Measurements from ENCODE around the gene KAT2B. TPM values are rescaled to one million over a fixed set of nuclear protein-coding genes. Genes with fewer than 3 reads are reported as not detected.

KAT2B gene
- total and polyA plus RNA-seq, 2 donors (not counting 1 experiment from before 2014, with no cell fraction given) = 21.7 to 57.5 TPM

GRCh38 chr3:20083953-20084352 is 43.7 kb downstream of the KAT2B start:
- Histone ChIP-seq H3K4me1 (ENCODE audit: control insufficient read depth in 2 of 2, insufficient read depth in 2 of 2, low read length in 2 of 2) (peaks cover 7 to 11% of the 10 kb centered on the region in 2 donors), H3K27me3 (replicated peaks in 1 of 4; ENCODE audit: control extremely low read depth in 1 of 4, control insufficient read depth in 3 of 4, insufficient read depth in 4 of 4, low read length in 3 of 4) (no peaks in the 10 kb centered on the region), H4K20me1 (ENCODE audit: control insufficient read depth, insufficient read depth, low read length, poor library complexity, severe bottlenecking) (peaks cover 5% of the 10 kb centered on the region), H3K79me2 (ENCODE audit: control insufficient read depth, insufficient read depth, low read length) (peaks cover 17% of the 10 kb centered on the region), H2AFZ (ENCODE audit: insufficient read depth, low read depth, low read length, poor library complexity, severe bottlenecking) (no peak overlapping the region), H3K4me3 (ENCODE audit: control extremely low read depth in 1 of 5, extremely low read depth in 1 of 5, insufficient read depth in 1 of 5, low read depth in 2 of 5, low read length in 4 of 5) (no peak overlapping the region), H3K9ac (ENCODE audit: low read length) (no peak overlapping the region), H3K27ac (ENCODE audit: low read length in 2 of 2) (no peak overlapping the region), H3K4me2 (replicated peaks; ENCODE audit: low read depth, low read length, poor library complexity, severe bottlenecking) (no peak overlapping the region), H3K9me3 (ENCODE audit: control extremely low read depth in 1 of 3, control insufficient read depth in 2 of 3, insufficient read depth in 1 of 3, low read length in 2 of 3) (peaks cover 0 to 5% (median 1%) of the 10 kb centered on the region in 3 donors), H3K36me3 (replicated peaks in 1 of 2; ENCODE audit: control extremely low read depth in 1 of 2, control insufficient read depth in 1 of 2, extremely low read depth in 1 of 2, insufficient read depth in 2 of 2, low read length in 1 of 2) (peaks cover 8 to 14% of the 10 kb centered on the region in 2 experiments)
- no peak for TF ChIP-seq CTCF (IDR thresholded peaks at IDR 0.05)
- TF ChIP-seq EZH2 (IDR thresholded peaks at IDR 0.05; ENCODE audit: borderline replicate concordance, insufficient read depth, low read depth, low read length, poor library complexity, severe bottlenecking) = no peak
- peaks cover 7% of the 10 kb centered on the region for H3K9me3 Mint-ChIP-seq (ENCODE audit: insufficient read depth)
- peaks cover 17% of the 10 kb centered on the region for H3K4me1 Mint-ChIP-seq
- DNase-seq (no peak), ATAC-seq (ENCODE audit: low read depth) (no peak)
- intact Hi-C loops (cut with micrococcal nuclease) = no loop called here
- ChIA-PET POLR2A (no interaction called here), CTCF (interaction anchor here (1.1 kb wide), 2 partner anchors 16 to 68 kb away, joined by 3 read pairs; no protein-coding TSS in a partner anchor)
- H3K4me3 Mint-ChIP-seq = no peak overlapping the region
- no peaks in the 10 kb centered on the region for H3K27me3 Mint-ChIP-seq
- 100% methylated on average over 1 of the region's 2 CpGs for WGBS (ENCODE audit: insufficient coverage)
- H3K27ac Mint-ChIP-seq = no peak overlapping the region

- ChIA-PET POLR2A (no interaction called here), CTCF (no interaction called here)
- no peak overlapping the region for H2AFZ ChIP-seq (ENCODE audit: insufficient read depth, low read depth, low read length, poor library complexity, severe bottlenecking)
- peaks cover 6 to 17% (median 8%) of the 10 kb centered on the region in 3 donors for H3K9me3 ChIP-seq (ENCODE audit: control extremely low read depth in 1 of 3, control insufficient read depth in 2 of 3, insufficient read depth in 1 of 3, low read length in 2 of 3)
- H3K27ac Mint-ChIP-seq = no peak overlapping the region
- no peak overlapping the region for H3K9ac ChIP-seq (ENCODE audit: low read length)
- peaks cover 19 to 47% of the 10 kb centered on the region in 2 experiments for H3K36me3 ChIP-seq (replicated peaks in 1 of 2; ENCODE audit: control extremely low read depth in 1 of 2, control insufficient read depth in 1 of 2, extremely low read depth in 1 of 2, insufficient read depth in 2 of 2, low read length in 1 of 2)
- H3K4me1 ChIP-seq (ENCODE audit: control insufficient read depth in 2 of 2, insufficient read depth in 2 of 2, low read length in 2 of 2) = no peaks in the 10 kb centered on the region
- no peak overlapping the region for H3K4me3 ChIP-seq (ENCODE audit: control extremely low read depth in 1 of 5, extremely low read depth in 1 of 5, insufficient read depth in 1 of 5, low read depth in 2 of 5, low read length in 4 of 5)
- H3K4me3 Mint-ChIP-seq = no peak overlapping the region
- no CpG with 5 or more reads among the region's 2 CpGs for WGBS (ENCODE audit: insufficient coverage)
- intact Hi-C loops (cut with micrococcal nuclease) = no loop called here
- H3K27me3 Mint-ChIP-seq = no peaks in the 10 kb centered on the region
- H3K4me1 Mint-ChIP-seq = peaks cover 9% of the 10 kb centered on the region
- H3K9me3 Mint-ChIP-seq (ENCODE audit: insufficient read depth) = peaks cover 11% of the 10 kb centered on the region
- no peak overlapping the region for H3K27ac ChIP-seq (ENCODE audit: low read length in 2 of 2)
- H4K20me1 ChIP-seq (ENCODE audit: control insufficient read depth, insufficient read depth, low read length, poor library complexity, severe bottlenecking) = peaks cover 10% of the 10 kb centered on the region
- H3K79me2 ChIP-seq (ENCODE audit: control insufficient read depth, insufficient read depth, low read length) = peaks cover 25% of the 10 kb centered on the region
- ATAC-seq (ENCODE audit: low read depth) (no peak), DNase-seq (no peak)
- no peak overlapping the region for H3K4me2 ChIP-seq (replicated peaks; ENCODE audit: low read depth, low read length, poor library complexity, severe bottlenecking)
- H3K27me3 ChIP-seq (replicated peaks in 1 of 4; ENCODE audit: control extremely low read depth in 1 of 4, control insufficient read depth in 3 of 4, insufficient read depth in 4 of 4, low read length in 3 of 4) = no peaks in the 10 kb centered on the region
- TF ChIP-seq EZH2 (IDR thresholded peaks at IDR 0.05; ENCODE audit: borderline replicate concordance, insufficient read depth, low read depth, low read length, poor library complexity, severe bottlenecking) (no peak), CTCF (IDR thresholded peaks at IDR 0.05) (no peak)
Measured at GRCh38 chr3:20091331-20092047, 51.2 kb downstream of the KAT2B start.

All from B cell (primary cell).